Measurements from ENCODE around the gene PTPN20. TPM values are rescaled to one million over a fixed set of nuclear protein-coding genes. Genes with fewer than 3 reads are reported as not detected.

Gene PTPN20
- total RNA-seq, 1 experiment from 2014 or later: 0.96 TPM

GRCh38 chr10:47042780-47043750 lies 131.8 kb downstream of the PTPN20 start:
- H3K9me3 Mint-ChIP-seq: no peaks in the 10 kb centered on the region
- ATAC-seq: no peak; the same call in 1 of the 2 replicates
- CTCF ChIA-PET: interaction anchor here (1.0 to 1.5 kb wide), 3 partner anchors 12 to 270 kb away, joined by 3 to 5 read pairs (median 4); no protein-coding TSS in a partner anchor

GRCh38 chr10:47043928-47044538 lies 132.8 kb downstream of the PTPN20 start:
- H3K4me1 Mint-ChIP-seq: peaks cover 3% of the 10 kb centered on the region; the same call in 1 of the 2 replicates
- H3K27ac Mint-ChIP-seq: no peak overlapping the region
- H3K4me3 Mint-ChIP-seq: no peak overlapping the region
- H3K9me3 Mint-ChIP-seq: no peaks in the 10 kb centered on the region
- H3K27me3 Mint-ChIP-seq (ENCODE audit: low read depth): no peaks in the 10 kb centered on the region; the same call in 1 of the 2 replicates
- ATAC-seq (no peak), DNase-seq (ENCODE audit: low spot score) (no peak)
- H3K36me3 Mint-ChIP-seq: no peaks in the 10 kb centered on the region
- ChIA-PET CTCF (interaction anchor here (0.6 to 2.6 kb wide), 3 partner anchors 12 to 268 kb away, joined by 3 to 8 read pairs (median 4); no protein-coding TSS in a partner anchor), POLR2A (no interaction called here)
- TF ChIP-seq NR2C2 (CRISPR knock-in tag; IDR thresholded peaks at IDR 0.05) (no peak), ZNF138 (CRISPR knock-in tag; conservative IDR thresholded peaks at IDR 0.05) (no peak), SP1 (CRISPR knock-in tag; conservative IDR thresholded peaks at IDR 0.05) (no peak), TCF7 (CRISPR knock-in tag; IDR thresholded peaks at IDR 0.05; ENCODE audit: low read depth) (no peak), CREB1 (CRISPR knock-in tag; IDR thresholded peaks at IDR 0.05) (no peak), SOX15 (CRISPR knock-in tag; IDR thresholded peaks at IDR 0.05) (no peak), OVOL2 (CRISPR knock-in tag; IDR thresholded peaks at IDR 0.05; ENCODE audit: borderline replicate concordance) (no peak), PRRX2 (CRISPR knock-in tag; IDR thresholded peaks at IDR 0.05) (no peak), ZNF512 (CRISPR knock-in tag; IDR thresholded peaks at IDR 0.05; ENCODE audit: borderline replicate concordance) (no peak), ZNF423 (CRISPR knock-in tag; IDR thresholded peaks at IDR 0.05) (no peak), RORB (CRISPR knock-in tag; IDR thresholded peaks at IDR 0.05) (no peak), ZNF281 (CRISPR knock-in tag; IDR thresholded peaks at IDR 0.05) (no peak), PREB (CRISPR knock-in tag; IDR thresholded peaks at IDR 0.05; ENCODE audit: borderline replicate concordance) (no peak)
- TF ChIP-seq, protein P1, sequence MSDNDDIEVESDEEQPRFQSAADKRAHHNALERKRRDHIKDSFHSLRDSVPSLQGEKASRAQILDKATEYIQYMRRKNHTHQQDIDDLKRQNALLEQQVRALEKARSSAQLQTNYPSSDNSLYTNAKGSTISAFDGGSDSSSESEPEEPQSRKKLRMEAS (CRISPR knock-in tag; IDR thresholded peaks at IDR 0.05): no peak
- TF ChIP-seq, protein P2, sequence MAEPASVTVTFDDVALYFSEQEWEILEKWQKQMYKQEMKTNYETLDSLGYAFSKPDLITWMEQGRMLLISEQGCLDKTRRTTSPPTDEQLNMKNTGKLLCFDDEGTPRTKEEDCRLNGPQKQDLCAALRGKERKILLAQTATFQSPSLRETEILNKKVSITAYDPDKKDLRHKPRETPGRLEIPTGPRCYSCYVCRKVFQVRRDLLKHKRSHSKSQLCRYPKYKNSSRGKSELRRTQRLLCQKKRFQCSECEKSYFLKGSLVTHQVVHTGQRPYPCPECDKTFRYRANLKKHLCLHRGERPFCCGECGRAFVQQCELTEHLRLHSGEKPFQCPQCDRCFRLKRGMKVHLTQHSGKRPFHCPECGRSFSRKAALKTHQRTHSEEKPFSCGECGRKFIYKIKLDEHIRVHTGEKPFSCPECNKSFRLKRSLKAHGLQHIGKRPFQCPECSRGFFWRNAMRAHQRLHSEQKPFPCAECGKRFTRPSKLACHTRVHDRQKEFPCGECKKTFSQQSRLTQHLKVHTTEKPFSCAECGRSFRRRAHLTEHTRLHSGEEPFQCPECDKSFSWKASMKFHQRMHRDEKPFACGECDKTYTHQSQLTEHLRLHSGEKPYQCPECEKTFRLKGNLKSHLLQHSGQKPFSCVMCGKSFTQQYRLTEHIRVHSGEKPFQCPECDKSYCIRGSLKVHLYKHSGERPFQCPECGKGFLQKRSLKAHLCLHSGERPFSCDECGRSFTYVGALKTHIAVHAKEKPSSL (CRISPR knock-in tag; conservative IDR thresholded peaks at IDR 0.05): no peak

More at GRCh38 chr10:47042780-47043750, 131.8 kb downstream of the PTPN20 start:
- Mint-ChIP-seq H3K36me3 (no peaks in the 10 kb centered on the region), H3K4me3 (no peak overlapping the region), H3K4me1 (peaks cover 3% of the 10 kb centered on the region; the same call in 1 of the 2 replicates), H3K27ac (no peak overlapping the region), H3K27me3 (ENCODE audit: low read depth) (no peaks in the 10 kb centered on the region)
- no peak for TF ChIP-seq ATF6 (CRISPR knock-in tag; IDR thresholded peaks at IDR 0.05)
- TF ChIP-seq KAT7 (CRISPR knock-in tag; IDR thresholded peaks at IDR 0.05; ENCODE audit: borderline replicate concordance): no peak
- no peak for TF ChIP-seq ZNF317 (CRISPR knock-in tag; IDR thresholded peaks at IDR 0.05; ENCODE audit: borderline replicate concordance, low read depth)
- no peak for TF ChIP-seq ZNF396 (CRISPR knock-in tag; IDR thresholded peaks at IDR 0.05; ENCODE audit: borderline replicate concordance)
- no peak for TF ChIP-seq MXD4 (CRISPR knock-in tag; IDR thresholded peaks at IDR 0.05; ENCODE audit: borderline replicate concordance)
- no peak for DNase-seq (ENCODE audit: low spot score)
- POLR2A ChIA-PET: no interaction called here

Measured in WTC11 (cell line).